GM19240 (cell line): ENCODE data around the gene DPY30.
A peak's percentile ranks its signal among the peaks of the same experiment; 100 is the strongest.
"Not testable (repeated sequence)": the region's sequence is repeated elsewhere in the genome, so short reads cannot be mapped to it uniquely, and the experiment has no call there.

Source experiments
- DNase-seq: peaks from one replicate; pipeline ENCODE4 v3.0.0; 2011; ENCODE audit warnings: low spot score; ENCODE audit not compliant: insufficient read length

DPY30 gene

DNA sequence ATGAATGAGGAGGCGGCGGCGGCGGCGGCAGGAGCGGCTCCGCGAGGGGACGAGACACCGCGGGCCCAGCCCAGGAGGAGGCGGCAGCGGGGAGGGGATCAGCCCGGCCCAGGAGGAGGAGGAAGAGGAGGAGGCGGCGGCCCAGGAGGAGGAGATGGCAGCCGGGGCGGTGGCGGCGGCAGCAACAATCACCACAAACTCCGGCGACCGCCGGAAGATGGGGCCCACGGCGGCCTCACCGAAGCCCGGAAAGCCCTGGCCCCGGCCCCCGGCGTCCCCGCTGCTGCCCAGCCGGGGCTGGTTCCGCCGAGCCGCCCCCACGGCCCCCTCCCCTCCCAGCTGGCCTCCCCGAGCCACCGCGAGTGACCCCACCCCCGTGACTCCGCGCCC lies 29.3 kb downstream of the DPY30 start:
- not testable (repeated sequence) for DNase-seq

DNA sequence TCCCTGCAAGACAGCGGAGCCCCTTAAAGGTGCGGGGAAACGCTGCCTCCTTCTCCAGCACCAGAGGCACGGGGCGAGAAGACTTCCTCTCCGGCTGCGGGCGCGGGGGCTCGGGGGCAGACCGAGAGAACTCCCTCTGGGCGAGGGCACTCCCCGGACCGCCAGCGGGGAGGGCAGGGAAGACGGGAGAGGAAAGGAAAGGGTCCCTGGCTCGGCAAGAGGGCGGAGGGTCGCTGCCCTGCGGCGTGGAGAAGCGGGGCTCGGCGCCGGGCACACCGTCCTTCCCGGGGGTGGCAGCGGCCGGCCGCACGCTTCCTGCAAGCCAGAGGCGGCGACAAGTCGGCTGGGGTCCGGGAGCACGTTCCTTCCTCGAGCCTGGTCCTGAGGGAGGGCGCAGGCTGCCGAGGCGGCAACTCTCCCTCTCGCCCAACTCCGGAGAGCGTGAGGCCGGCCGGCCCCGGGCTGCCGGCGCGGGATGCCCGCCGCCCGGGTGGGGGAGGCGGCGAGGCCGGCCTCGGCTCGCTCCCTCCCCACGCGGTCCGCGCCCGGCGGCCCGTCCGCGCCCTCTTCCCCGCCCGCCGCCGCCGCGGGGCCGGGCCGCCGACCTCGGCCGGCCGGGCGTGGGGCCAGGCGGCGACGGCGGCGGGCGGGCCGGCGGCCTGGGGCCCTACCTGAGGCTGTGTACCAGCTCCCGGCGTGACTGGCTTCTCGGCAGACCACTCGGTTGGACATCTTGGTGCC lies 29.9 kb downstream of the DPY30 start:
- DNase-seq: peak; percentile 31

DNA sequence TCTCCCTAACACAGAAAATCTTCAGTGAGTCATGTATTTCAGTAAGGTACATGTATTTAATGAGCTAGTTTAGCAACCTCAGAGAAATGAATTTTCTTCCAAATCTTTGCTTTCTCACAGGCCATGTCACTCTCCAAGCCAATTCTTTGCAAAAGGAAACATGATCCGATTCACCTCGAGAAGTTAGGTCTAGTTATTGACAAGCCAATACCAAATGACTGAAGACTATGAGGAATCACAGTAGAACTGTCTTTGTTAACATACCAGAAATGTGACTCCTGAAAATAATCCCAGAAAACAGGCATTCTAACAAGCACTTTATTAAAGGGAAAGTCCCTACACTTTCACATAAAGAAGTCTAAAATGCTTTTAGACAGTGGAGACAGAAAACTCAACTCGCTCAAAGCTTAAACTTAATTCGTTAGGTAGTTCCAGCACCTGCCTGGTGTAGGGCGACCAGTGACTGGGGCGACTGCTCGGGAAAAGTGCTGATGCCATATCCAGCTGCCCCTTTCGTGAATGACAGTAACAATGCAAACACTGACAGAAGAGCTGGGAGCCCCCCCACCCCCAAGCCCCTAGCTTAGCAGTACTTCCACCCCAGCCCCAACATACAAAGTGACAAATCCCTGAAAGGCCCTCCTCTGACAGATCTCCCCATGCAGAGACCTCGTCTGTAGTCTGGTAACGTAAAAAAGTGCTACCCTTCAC lies 30.6 kb downstream of the DPY30 start:
- DNase-seq: no peak

DNA sequence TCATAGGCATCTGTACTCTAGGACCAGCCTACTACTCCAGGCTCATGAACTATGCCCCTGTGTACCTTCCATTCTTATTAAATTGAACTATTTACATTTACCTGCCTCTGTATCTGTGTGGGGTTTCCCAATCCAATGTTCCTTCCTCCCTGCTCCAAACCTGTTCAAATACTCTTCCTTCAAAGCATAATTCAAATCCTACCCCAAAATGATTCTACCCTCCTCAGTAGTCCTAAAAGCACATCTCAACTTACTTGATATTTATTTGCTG lies 32.5 kb downstream of the DPY30 start:
- DNase-seq: no peak

DNA sequence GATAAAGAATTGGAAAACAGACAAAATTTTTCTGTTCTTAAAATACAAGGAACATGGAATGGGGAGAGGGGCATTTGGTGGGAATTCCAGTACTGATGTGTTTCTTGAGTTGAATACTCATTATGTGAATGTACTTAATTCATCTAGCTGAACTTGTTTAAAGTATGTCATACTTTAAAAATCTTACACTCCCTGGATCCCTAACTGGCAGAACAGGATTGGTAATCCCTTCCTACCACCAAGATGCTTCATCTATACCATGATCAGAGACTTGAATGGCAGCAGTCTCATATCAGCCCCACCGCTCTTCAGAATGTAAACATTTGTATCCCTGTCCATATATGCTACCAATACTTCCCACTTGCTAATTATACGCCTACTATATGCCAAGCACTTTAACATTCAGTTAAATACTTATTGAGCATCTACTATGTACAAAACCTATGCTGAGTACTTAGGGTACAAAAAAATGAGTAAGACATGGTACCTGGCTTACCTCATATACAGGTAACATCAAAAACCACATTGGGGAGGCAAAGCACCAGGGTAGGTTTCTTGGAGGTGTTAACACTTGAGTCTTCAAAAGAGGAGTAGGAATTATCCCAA lies 34.1 kb downstream of the DPY30 start:
- no peak for DNase-seq

DNA sequence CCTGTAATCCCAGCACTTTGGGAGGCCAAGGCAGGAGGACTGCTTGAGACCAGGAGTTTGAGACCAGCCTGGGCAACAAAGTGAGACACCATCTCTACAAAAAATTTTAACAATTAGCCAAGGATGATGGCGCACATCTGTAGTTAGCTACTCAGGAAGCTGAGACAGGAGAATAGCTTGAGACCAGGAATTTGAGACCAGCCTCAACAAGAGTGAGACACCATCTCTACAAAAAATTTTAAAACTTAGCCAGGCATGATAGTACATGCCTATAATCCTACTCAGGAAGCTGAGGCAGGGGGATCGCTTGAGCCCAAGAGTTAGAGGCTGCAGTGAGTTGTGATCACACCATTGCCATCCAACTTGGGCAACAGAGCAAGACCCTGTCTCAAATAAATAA lies 35.8 kb downstream of the DPY30 start:
- DNase-seq: no peak

DNA sequence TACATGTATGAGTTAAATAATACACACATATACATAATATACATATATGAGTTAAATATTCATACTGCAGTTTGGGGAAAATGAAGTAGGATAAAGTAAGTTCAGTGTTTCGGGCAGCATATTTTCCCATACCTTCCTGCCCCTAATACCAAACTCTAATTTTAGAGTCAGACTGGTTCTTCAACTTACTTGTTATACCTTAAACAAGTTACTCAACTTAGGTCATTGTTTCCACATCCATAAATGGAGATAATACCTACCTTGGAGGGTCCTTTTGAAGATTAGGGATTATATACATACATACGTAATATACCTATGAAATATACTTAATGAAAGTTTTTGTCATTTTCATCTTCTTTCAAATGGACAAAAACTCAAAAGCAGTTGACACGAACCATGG lies 37.2 kb downstream of the DPY30 start:
- DNase-seq: no peak

DNA sequence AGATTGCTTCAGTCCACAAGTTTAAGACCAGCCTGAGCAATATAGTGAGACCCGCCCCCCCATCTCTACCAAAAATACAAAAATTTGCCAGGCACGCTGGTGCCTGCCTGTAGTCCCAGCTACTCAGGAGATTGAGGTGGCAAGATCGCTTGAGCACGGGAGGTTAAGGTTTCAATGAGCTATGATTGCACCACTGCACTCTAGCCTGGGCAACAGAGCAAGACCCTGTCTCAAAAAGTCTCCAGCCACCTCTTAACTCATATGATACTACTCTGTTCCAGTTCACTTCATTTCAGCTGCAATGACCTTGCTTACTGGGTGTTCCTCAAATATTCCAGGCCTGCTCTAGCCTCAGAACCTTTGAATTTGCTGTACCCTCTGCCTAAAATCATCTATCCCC lies 40.2 kb downstream of the DPY30 start:
- no peak for DNase-seq

DNA sequence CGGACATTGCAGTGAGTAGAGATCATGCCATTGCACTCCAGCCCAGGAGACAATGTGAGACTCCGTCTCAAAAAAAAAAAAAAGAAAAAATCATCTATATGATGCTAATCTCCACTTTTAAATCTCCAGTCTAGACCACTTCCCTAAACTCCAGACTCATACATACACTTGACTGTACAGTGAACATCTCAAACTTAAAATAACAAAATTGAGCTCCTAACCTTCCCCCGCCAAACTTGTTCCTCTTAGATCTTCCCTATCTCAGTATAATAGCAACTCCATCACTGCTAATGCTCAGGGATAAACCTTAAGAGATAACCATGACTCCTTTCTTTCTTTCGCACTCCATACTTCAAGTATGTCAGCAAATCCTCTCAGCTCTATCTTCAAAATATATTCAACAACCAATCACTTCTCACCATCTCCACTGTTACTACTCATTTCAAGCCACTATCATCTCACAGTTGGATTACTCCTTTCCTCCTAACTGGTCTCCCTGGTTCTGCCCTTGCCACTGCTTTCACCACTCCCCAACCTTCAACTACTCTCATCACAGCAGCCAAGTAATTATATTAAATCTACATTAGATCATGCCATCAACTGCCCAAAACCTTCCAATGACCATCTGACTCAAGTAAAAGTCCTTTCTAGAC lies 40.7 kb downstream of the DPY30 start:
- no peak for DNase-seq

DNA sequence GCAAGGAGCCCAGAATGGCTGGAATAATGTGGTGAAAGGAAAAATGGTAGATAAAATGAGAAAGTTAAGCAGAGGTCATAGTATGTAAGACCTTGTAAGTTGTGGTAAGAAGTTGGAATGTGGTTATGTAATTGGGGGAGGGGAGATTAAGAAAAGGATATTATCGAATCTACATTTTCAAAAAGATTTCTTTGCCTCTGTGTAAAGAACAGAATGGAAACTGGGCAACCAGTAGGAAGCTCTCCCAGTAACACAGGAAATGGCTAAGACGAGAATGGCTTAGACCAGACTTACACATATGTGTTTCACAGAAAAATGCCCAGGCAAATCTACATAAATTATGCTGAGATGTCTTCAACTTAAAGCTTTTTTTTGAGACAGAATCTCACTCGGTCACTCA lies 42.0 kb downstream of the DPY30 start:
- DNase-seq: no peak

DNA sequence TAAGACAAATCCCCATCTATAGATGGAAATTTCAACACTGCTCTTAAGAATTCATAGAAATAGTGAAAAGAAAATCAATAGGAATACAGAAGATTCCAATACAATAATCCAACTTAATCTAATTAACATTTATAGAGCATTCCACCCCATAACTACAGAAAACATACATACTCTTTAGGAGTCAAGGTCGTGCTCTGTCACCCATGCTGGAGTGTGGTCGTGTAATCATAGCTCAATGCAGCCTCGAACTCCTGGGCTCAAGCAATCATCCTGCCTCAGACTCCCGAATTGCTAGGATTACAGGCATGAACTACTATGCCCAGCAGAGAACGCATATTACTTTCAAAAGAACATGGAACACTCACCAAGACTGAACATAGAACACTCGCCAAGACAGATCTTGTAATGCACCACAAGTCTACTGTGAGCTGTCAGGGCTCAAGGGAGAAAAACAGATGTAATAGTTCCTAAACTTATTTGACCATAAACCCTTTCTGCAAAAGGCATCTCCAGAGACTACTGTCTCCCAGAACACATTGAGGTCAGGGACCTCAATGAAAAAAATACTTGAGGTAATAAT lies 42.9 kb downstream of the DPY30 start:
- DNase-seq: no peak

DNA sequence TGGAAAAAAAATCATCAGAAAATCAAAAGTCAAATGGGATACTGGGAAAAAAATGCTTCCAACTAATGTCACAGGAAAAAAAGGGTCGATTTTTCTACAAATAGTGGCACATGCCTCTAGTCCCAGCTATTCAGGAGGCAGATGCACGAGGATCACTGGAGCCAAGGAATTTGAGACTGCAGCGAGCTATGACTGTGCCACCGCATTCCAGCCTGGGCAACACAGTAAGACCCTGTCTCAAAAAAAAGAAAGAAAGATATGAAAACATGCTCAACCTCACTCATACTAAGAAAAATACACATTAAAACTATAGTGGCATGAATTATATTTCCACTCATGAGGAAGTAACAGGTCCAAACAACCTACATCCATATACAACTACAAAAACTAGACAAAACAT lies 46.7 kb downstream of the DPY30 start:
- DNase-seq: no peak

DNA sequence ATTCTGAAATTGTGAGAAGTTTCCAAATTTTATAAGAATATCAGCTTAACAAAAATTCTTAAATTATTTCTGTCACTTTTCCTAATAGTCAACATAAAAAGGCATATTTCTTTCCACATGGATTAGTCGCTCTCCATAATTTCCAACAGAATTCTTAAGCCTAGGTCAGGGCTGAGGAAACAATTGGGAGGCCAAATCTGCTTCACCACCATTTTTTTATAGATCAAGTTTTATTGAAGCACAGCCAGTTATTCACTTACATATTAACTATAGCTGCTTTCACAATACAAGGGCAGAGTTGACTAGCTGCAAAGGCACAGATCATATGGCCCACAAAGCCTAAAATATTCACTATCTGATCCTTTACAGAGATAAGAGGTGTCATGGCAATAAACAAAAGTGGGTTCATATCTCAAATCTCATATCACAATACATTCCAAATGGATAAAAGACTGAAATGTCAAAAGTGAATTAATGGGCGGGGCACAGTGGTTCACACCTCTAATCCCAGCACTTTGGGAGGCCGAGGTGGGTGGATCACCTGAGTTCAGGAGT lies 47.5 kb downstream of the DPY30 start:
- DNase-seq: no peak

DNA sequence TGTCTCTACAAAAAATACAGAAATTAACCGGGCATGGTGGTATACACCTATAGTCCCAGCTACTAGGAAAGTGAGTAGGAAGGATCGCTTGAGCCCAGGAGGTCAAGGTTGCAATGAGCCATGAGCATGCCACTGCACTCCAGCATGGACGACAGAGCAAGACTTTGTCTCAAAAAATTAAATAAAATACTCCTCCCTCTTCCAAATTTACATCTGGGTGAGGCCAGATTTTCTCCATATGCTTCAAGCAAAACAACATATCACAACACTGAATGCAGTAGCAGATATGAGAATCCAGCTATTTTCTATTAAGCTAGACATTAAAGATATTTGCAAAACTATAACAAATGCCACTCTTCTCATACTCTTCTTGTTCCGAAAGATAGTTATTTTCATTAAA lies 49.7 kb downstream of the DPY30 start:
- no peak for DNase-seq

DNA sequence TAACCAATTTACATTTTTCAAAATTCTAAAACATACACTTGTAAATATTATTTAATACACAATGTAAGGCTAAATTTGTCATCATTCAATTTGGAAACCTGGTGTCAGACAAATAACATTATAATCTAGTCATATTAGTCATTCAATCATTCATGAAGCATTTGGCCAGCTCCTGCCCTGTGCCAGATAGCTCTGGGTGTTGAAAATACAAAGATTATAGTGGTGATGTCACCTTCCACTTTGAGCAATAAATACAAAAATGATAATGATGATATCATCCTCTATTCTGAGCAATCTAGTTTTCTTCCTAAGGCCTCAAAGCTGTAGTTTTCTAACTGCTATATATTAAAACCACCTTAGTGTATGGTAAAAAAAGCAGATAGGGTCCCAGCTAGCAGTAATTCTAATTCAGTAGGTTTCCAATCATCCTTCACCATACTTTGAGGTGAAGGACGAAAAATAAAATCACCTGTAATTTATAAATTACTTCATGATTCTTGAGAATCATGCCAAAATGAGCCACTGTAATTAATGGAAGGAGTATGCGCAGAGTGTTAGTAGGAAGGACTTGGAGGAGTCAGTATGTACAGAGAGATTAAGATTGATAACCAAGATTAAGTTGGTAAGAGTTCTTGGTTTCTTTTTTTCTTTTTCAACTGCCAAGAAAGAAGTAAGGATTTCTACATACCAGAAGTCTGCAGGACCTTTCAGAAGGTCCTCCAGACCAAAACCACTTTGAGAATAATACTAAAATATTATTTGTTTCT lies 52.0 kb downstream of the DPY30 start:
- DNase-seq: no peak

DNA sequence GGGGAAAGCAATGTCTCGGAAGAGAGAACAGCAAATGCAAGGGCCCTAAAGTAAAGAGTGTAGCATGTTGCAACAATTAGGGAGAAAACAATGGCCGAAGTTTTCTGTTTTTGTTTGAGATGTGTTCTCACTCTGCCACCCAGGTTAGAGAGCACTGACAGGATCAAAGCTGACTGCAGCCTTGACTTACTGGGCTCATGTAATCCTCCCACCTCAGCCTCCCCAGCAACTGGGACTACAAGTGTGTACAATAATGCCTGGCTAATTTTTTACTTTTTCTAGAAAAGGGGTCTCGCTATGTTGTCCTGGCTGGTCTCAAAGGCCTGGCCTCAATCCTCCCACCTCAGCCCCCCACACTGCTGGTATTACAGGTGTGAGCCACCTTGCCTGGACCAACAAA lies 52.7 kb downstream of the DPY30 start:
- no peak for DNase-seq

DNA sequence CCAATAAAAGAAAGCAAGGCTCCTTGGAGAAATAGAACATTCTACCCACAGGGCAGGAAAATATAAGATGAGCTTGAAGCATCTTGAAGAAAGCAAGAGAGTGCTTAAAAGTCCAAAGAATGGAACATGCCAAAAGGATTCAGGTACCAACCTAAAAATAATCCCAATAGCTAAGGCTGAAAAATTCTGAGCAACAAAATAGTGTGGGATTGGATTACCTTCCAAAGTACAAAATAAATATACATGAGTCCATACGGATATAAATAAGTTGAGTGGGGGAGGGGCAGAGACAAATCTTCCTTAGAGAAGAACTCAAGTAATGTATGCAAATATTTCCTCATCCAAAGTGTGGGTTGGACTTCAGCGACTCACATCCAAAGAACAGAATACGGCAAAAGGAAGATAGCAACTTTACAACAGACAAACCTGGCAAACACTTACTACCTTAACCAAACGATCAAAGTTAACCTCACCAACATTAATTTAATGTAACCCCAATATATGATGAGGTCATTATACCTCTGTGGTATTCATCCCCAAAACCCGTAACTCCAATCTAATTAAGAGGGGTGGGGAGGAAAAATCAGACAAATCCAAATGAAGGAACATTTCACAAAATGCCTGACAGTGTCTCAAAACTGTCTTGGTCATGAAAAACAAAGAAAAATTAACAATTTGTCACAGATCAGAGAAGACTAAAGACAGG lies 55.7 kb downstream of the DPY30 start:
- no peak for DNase-seq

DNA sequence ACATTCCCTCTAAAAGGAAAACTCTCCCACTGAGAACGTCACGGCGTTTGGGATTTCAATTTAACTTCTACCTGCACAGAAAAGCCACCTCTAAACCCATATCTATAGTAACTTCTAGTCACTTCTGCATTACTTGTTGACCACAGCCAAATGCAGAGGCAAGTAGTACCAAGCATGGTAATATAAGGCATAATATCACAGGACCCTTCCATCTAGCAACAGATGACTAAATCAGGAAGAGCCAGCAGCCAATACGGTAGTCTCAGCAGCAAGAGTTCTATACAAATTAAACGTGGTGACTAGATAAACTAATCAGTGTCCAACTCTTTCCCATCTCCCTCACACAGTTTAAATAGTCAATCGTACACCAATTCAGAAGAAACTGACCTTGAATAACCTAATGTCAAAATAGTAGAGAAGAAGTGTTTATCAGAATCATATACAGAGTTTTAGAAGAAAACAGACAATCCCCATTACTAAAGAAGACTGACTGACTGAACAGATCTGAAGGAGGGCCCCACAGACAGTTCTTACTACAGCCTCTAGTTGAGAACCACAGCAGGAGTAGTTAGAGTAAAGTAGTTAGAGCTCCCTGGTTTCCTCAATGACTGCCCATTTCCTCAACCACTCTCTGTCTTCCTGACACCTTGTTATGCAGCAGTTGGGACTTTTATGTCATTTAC lies 58.8 kb downstream of the DPY30 start:
- peak; percentile 38 for DNase-seq

DNA sequence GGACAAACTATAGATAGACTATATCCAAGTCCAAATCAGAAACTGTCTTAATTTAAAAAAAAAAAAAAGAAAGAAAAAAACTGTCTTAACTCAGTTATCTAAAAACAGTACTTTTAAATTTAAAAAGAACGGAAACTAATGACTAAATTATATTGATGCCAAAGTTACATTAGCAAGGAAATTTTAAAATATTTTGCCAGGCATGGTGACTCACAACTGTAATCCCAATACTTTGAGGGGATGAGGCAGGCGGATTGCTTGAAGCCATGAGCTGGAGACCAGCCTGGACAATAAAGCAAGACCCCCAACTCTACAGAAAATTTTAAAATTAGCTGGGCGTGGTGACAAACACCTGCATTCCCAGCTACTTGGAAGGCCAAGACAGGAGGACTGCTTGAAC lies 59.6 kb downstream of the DPY30 start:
- no peak for DNase-seq

DNA sequence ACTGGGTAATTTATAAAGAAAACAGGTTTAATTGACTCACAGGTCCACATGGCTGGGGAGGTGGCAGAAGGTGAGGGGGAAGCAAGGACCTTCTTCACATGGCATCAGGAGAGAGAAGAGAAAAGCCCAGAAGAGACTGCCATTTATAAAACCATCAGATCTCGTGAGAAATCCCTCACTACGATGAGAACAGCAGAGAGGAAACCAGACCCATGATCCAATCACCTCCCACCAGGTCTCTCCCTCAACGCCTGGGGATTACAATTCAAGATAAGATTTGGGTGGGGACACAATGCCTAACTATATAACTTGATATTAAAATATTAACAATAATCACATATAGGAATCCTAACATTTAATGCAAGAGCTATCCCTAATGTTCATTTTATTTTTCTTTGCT lies 60.6 kb downstream of the DPY30 start:
- no peak for DNase-seq
